LNCaP clone FGC (cell line): ENCODE data around the gene MYH6.
A peak's percentile ranks its signal among the peaks of the same experiment; 100 is the strongest.

Experiments used
- DNase-seq: peaks from one replicate; pipeline ENCODE4 v3.0.0-alpha.2; 2011; ENCODE audit warnings: low read depth
- H3K4me3 ChIP-seq: 2 replicates; pipeline ENCODE4 v1.5.1; 2011; ENCODE audit warnings: mild to moderate bottlenecking, low read depth, low read length, control low read depth
- CTCF ChIP-seq: IDR thresholded peaks from 2 replicates; pipeline ENCODE4 v1.5.1; 2012; ENCODE audit warnings: mild to moderate bottlenecking; ENCODE audit not compliant: control insufficient read depth, insufficient read depth; ENCODE audit errors: extremely low read depth

MYH6 gene

DNA sequence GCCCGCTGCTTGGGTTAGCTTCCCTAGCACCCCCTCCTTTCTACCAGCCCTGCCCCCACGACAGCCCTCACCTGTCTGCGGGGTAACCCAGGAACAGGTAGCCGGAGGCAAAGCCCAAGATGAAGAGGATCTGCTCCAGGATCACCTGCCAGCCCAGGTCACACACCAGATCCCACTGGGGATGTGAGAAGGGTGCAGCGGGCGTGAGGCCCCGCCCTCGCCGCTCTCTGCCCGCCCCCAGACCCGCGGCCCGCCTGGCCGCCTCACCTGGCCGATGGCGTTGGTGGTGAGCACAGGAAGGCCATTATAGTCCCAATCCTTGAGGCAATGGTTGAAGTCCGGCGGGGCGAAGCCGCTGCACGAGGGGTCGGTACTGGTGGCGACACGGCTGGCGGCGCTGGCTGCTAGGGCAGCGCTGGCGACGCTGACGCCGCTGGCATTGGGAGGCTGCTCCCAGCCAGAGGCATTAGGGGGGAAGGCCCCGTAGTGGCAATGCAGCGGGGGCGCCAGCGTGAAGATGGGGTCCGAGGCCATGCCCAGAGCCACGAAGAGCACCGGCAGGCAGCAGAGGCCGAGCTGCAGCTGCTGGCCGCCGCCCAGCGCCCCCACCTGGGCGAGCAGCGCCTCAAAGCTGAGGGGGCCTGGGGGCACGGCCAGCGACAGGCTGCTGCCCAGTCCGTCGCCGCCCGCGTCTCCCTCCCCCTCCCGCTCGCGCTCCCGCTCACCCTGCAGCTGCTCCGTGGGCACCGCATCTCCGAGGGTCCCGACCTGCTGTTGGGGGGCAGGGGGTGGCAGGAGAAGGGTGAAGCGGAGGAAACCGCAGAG lies 56.2 kb downstream of the MYH6 start:
- DNase-seq: no peak
- H3K4me3 ChIP-seq: peak overlapping the region; percentile 71
- TF ChIP-seq CTCF: peak; percentile 13; the same call in 1 of the 2 replicates

DNA sequence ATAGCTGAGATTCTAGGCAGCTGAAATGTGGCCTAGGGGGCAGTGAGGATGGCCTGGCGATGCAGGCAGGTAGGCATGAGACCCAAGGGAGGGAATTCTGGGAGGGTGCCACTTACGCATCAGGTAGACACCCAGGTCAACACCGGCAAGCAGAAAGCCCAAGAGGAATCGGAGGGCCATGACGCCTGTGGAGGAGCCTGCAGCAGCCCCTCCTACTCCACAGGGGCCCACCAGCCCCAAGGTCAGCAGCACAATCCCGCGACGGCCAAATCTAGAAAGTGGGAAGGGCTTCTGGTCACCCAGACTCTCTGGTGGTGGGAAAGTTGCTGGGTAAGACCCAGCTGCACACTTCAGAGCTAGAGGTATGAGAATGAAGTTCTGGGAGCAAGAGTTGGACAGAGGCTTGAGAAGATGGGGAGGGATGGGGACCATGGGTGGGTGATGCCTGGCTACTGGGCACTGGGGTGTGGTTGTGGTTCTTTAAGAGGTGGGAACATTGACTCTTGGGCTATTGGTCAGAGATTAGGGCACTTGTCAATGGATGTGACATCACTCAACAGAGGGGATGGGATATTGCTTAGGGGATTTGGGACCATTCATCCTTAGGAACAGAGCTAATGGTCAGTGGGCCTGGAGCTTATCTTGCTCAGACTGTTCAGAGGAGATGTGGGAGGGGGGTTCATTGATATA lies 58.8 kb downstream of the MYH6 start:
- no peak overlapping the region for H3K4me3 ChIP-seq
- TF ChIP-seq CTCF: no peak
- DNase-seq: no peak

- no peak for TF ChIP-seq CTCF
- DNase-seq: no peak
- H3K4me3 ChIP-seq: no peak overlapping the region
These were observed 59.8 kb downstream of the MYH6 start for GRCh38 chr14:23348297-23348655.

GRCh38 chr14:23347406-23348296 lies 60.4 kb downstream of the MYH6 start:
- TF ChIP-seq CTCF: no peak
- H3K4me3 ChIP-seq: no peak overlapping the region

GRCh38 chr14:23346693-23347405 lies 61.2 kb downstream of the MYH6 start:
- no peak overlapping the region for H3K4me3 ChIP-seq
- no peak for DNase-seq

More at GRCh38 chr14:23347406-23348296, 60.4 kb downstream of the MYH6 start:
- DNase-seq: no peak

More at GRCh38 chr14:23346693-23347405, 61.2 kb downstream of the MYH6 start:
- no peak for TF ChIP-seq CTCF
